Vagina (tissue), 2 donors: ENCODE results near the gene SLC22A12. TPM values are rescaled to one million over a fixed set of nuclear protein-coding genes. Genes with fewer than 3 reads are reported as not detected.

ENCODE experiments used
- DNase-seq, 2 donors: peaks; one replicate each; pipeline ENCODE4 v3.0.0-alpha.2; 2017; ENCODE audit errors: extremely low spot score in 2 of 2
- H3K27ac ChIP-seq: fragments of 200-600 bp; sonication (generic); one replicate; pipeline ENCODE4 v1.5.1; 2019
- H3K27me3 ChIP-seq: fragments of 200-600 bp; sonication (generic); one replicate; pipeline ENCODE4 v1.5.1; 2019
- H3K36me3 ChIP-seq, 2 donors: fragments of 200-600 bp; sonication (generic); one replicate each; pipeline ENCODE4 v1.5.1; 2017 to 2019
- H3K4me1 ChIP-seq: fragments of 200-600 bp; sonication (generic); one replicate; pipeline ENCODE4 v1.5.1; 2019
- H3K4me3 ChIP-seq, 2 donors: fragments of 200-600 bp; sonication (generic); 1 replicate in 1 of 2; 2 replicates in 1 of 2; pipeline ENCODE4 v1.5.1; 2016 to 2019
- H3K9me3 ChIP-seq: fragments of 200-600 bp; sonication (generic); one replicate; pipeline ENCODE4 v1.5.1; 2019
- CTCF ChIP-seq, 3 experiments: fragments of 450-650 bp in 2 of 3; fragments of 200-600 bp in 1 of 3; sonication (generic) in 1 of 3; IDR thresholded peaks; one replicate each; pipeline ENCODE4 v1.5.1; 2017 to 2019; ENCODE audit warnings: antibody characterized with exemption in 3 of 3, mild to moderate bottlenecking in 2 of 3, moderate library complexity in 2 of 3
- POLR2A ChIP-seq, 2 donors: fragments of 450-650 bp; IDR thresholded peaks; one replicate each; pipeline ENCODE4 v1.6.1; 2017; ENCODE audit warnings: antibody characterized with exemption in 2 of 2, mild to moderate bottlenecking in 2 of 2, moderate library complexity in 2 of 2
- POLR2AphosphoS5 ChIP-seq, 2 donors: sonication (generic); formaldehyde crosslinking; IDR thresholded peaks; one replicate each; pipeline ENCODE4 v1.9.0; 2017; ENCODE audit warnings: antibody characterized with exemption in 2 of 2, mild to moderate bottlenecking in 2 of 2, low read depth in 1 of 2; ENCODE audit not compliant: insufficient read depth in 1 of 2
- intact Hi-C: fragments of 100-400 bp; cut with DNase I; formaldehyde crosslinking; loops from one replicate; pipeline ENCODE4 v1.15.1; 2023
- total RNA-seq: library from RNA; depleted of rRNA; stranded (reverse); fragments of >200 nt; gene quantifications from one replicate; pipeline ENCODE4 v1.2.3, GENCODE V29; 2016

The SLC22A12 gene
- total RNA-seq, 1 donor from 2014 or later, result not detected

DNA sequence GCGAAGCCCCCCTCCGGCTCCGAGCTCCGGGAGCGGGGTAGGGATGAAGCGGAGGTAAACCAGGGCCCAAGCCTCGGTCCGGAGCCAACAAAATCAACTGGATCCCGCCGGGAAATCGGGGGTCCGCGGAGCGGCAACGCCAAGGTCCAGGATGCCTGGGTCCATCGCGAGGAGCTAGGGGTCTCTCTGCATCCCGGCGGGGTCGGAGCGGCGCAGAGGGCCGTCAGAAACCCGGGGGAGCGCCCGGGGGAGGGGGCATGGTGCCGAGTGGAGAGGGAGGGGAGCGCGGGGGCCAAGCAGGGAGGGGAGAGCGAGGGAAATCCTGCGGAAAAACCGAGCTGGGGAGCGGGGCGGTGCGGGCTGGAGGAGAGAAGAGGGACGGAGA lies 51.8 kb downstream of the SLC22A12 start:
- Histone ChIP-seq H3K4me1 (peaks cover 16% of the 10 kb centered on the region), H3K4me3 (peak overlapping the region; percentile 38 to 57), H3K27me3 (no peaks in the 10 kb centered on the region), H3K27ac (peak overlapping the region; percentile 53), H3K36me3 (no peaks in the 10 kb centered on the region), H3K9me3 (no peaks in the 10 kb centered on the region)
- no peak for TF ChIP-seq POLR2AphosphoS5 (IDR thresholded peaks at IDR 0.05; ENCODE audit: insufficient read depth in 1 of 2, low read depth in 1 of 2)
- TF ChIP-seq POLR2A (IDR thresholded peaks at IDR 0.05), result no peak
- TF ChIP-seq CTCF (IDR thresholded peaks at IDR 0.05), result no peak
- no peak for DNase-seq
- intact Hi-C loops, result no loop called here

- Histone ChIP-seq H3K4me1 (peaks cover 11% of the 10 kb centered on the region), H3K36me3 (no peaks in the 10 kb centered on the region), H3K9me3 (no peaks in the 10 kb centered on the region), H3K27me3 (no peaks in the 10 kb centered on the region), H3K27ac (peak overlapping the region; percentile 53), H3K4me3 (peak overlapping the region; percentile 38 to 57)
- no peak for TF ChIP-seq POLR2A (IDR thresholded peaks at IDR 0.05)
- TF ChIP-seq POLR2AphosphoS5 (IDR thresholded peaks at IDR 0.05; ENCODE audit: insufficient read depth in 1 of 2, low read depth in 1 of 2), result no peak
- TF ChIP-seq CTCF (IDR thresholded peaks at IDR 0.05), result no peak
- no peak for DNase-seq
- intact Hi-C loops, result no loop called here
Measured at GRCh38 chr11:64643256-64643881, 52.3 kb downstream of the SLC22A12 start.

- DNase-seq, result no peak
- no peaks in the 10 kb centered on the region for H3K9me3 ChIP-seq
- H3K4me1 ChIP-seq, result peaks cover 4% of the 10 kb centered on the region
- H3K36me3 ChIP-seq, result no peaks in the 10 kb centered on the region
- peak overlapping the region; percentile 38 to 57 for H3K4me3 ChIP-seq
- H3K27me3 ChIP-seq, result no peaks in the 10 kb centered on the region
- peak overlapping the region; percentile 53 for H3K27ac ChIP-seq
- no peak for TF ChIP-seq POLR2AphosphoS5 (IDR thresholded peaks at IDR 0.05; ENCODE audit: insufficient read depth in 1 of 2, low read depth in 1 of 2)
- no peak for TF ChIP-seq POLR2A (IDR thresholded peaks at IDR 0.05)
- TF ChIP-seq CTCF (IDR thresholded peaks at IDR 0.05), result no peak
- intact Hi-C loops, result no loop called here
Measured at GRCh38 chr11:64643920-64644646, 53.1 kb downstream of the SLC22A12 start.

GRCh38 chr11:64644647-64645275 lies 53.7 kb downstream of the SLC22A12 start:
- no peak overlapping the region for H3K4me3 ChIP-seq
- DNase-seq, result no peak
- TF ChIP-seq POLR2A (IDR thresholded peaks at IDR 0.05) (no peak), POLR2AphosphoS5 (IDR thresholded peaks at IDR 0.05; ENCODE audit: insufficient read depth in 1 of 2, low read depth in 1 of 2) (no peak), CTCF (IDR thresholded peaks at IDR 0.05) (no peak)
- peaks cover 4% of the 10 kb centered on the region for H3K4me1 ChIP-seq
- no peak overlapping the region for H3K27ac ChIP-seq
- no peaks in the 10 kb centered on the region for H3K27me3 ChIP-seq
- intact Hi-C loops, result no loop called here
- no peaks in the 10 kb centered on the region for H3K36me3 ChIP-seq
- H3K9me3 ChIP-seq, result no peaks in the 10 kb centered on the region
